ENCODE results near the gene UBN1. TPM values are rescaled to one million over a fixed set of nuclear protein-coding genes. Genes with fewer than 3 reads are reported as not detected.

The UBN1 gene
- total RNA-seq, 3 donors from 2014 or later: 28.8 to 32.8 (median 29.1) TPM

- TF ChIP-seq POLR2A (IDR thresholded peaks at IDR 0.05) (no peak), POLR2AphosphoS5 (IDR thresholded peaks at IDR 0.05) (no peak), CTCF (IDR thresholded peaks at IDR 0.05) (no peak)
- Histone ChIP-seq H3K36me3 (no peaks in the 10 kb centered on the region), H3K27me3 (no peaks in the 10 kb centered on the region), H3K4me3 (no peak overlapping the region), H3K27ac (peak overlapping the region; percentile 81 to 86), H3K4me1 (peaks cover 2 to 14% of the 10 kb centered on the region in 2 donors), H3K9me3 (peaks cover 0 to 7% of the 10 kb centered on the region in 2 donors)
- no peak for DNase-seq (ENCODE audit: low spot score in 2 of 2)
- intact Hi-C loops (cut with DNase I; ENCODE audit: low total_unique reads): no loop called here
Measured at GRCh38 chr16:4923853-4924252, 76.6 kb downstream of the UBN1 start.

DNA sequence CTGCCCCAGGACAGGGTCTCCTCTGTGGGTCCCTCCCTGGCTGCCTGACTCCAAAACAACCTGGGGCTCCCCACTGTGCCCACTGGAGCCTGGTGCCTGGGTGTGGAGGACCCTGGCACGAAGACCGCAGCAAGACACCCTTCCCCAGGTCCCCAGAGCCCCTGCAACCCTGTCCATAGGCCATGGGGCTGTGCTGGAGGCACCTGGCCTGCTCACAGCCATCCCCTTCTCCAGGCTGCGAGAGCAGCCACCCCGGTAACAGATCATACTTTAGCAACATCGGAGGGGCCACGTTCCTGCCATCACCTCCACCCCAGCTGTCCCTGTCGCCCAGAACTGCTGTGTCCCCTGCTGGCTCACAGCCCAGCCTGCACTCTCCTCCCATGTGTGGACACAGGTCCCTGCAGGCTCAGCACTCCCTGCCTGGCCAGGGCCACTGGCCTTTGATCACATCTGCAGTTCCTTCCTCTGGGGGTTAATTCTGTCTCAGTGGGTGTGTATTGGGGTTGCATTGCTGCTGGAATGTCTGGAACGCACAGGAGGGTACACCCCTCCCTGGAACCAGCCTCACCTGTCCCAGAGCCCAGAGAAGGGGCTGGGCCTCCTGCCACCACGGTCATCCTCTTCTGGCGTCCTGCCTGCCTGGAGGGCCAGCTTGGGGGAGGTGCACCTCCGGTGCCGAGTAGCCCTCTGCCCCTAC, 77.5 kb downstream of the UBN1 start:
- peaks cover 0 to 7% of the 10 kb centered on the region in 2 donors for H3K9me3 ChIP-seq

DNA sequence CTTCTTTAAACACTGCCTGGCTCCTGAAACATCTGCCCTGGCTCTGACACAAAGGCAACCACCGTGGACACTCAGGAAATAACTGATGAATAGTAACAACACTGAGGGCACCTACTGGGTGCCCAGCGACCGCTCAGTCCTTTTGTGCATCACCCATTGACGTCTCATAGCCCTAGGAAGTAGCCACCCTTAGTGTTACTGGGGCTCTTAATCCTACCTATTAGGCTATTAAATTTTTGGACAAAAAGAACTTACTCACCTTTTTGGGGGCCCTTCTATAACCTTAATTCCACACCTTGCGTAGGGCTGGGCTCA, 78.0 kb downstream of the UBN1 start:
- H3K9me3 ChIP-seq: peaks cover 0 to 7% of the 10 kb centered on the region in 2 donors
- TF ChIP-seq CTCF (IDR thresholded peaks at IDR 0.05): no peak
- no peak for TF ChIP-seq POLR2AphosphoS5 (IDR thresholded peaks at IDR 0.05)
- no peak for TF ChIP-seq POLR2A (IDR thresholded peaks at IDR 0.05)
- peaks cover 2 to 14% of the 10 kb centered on the region in 2 donors for H3K4me1 ChIP-seq
- H3K27me3 ChIP-seq: no peaks in the 10 kb centered on the region
- peak overlapping the region in 1 of 3 donors; percentile 26 for H3K4me3 ChIP-seq
- DNase-seq (ENCODE audit: low spot score in 2 of 2): no peak
- intact Hi-C loops (cut with DNase I; ENCODE audit: low total_unique reads): no loop called here
- H3K36me3 ChIP-seq: no peaks in the 10 kb centered on the region
- peak overlapping the region; percentile 75 to 86 for H3K27ac ChIP-seq

More for the DNA sequence above, 77.5 kb downstream of the UBN1 start:
- Histone ChIP-seq H3K36me3 (no peaks in the 10 kb centered on the region), H3K27ac (peak overlapping the region; percentile 75 to 86), H3K4me1 (peaks cover 2 to 14% of the 10 kb centered on the region in 2 donors), H3K27me3 (no peaks in the 10 kb centered on the region), H3K4me3 (peak overlapping the region in 1 of 3 donors; percentile 26)
- peak; percentile 63 to 88 for DNase-seq (ENCODE audit: low spot score in 2 of 2)
- TF ChIP-seq CTCF (IDR thresholded peaks at IDR 0.05): no peak
- TF ChIP-seq POLR2AphosphoS5 (IDR thresholded peaks at IDR 0.05): peak in 2 of 3 donors; percentile 27 to 60
- intact Hi-C loops (cut with DNase I; ENCODE audit: low total_unique reads): no loop called here

DNA sequence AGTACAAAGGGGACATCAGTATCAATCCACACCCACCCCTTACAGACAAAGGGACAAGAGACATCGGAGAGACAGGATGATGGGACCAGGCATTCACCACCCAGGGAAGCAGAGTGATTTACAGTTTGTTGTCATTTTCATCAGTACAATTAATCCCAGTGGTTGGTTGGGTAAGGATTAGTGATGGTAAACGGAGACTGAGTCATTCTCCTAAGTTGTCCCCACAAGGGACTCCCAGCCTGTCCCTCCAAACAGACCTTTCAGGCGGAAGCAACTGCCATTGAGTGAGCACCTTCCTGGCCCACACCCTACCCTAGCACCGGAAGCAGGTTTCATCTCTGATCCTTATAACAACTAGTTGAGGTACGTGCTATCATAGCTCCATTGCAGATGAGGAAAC, 78.5 kb downstream of the UBN1 start:
- H3K4me1 ChIP-seq: peaks cover 2 to 14% of the 10 kb centered on the region in 2 donors
- H3K9me3 ChIP-seq: peaks cover 0 to 7% of the 10 kb centered on the region in 2 donors
- intact Hi-C loops (cut with DNase I; ENCODE audit: low total_unique reads): no loop called here
- no peaks in the 10 kb centered on the region for H3K27me3 ChIP-seq
- TF ChIP-seq CTCF (IDR thresholded peaks at IDR 0.05): no peak
- TF ChIP-seq POLR2A (IDR thresholded peaks at IDR 0.05): no peak
- TF ChIP-seq POLR2AphosphoS5 (IDR thresholded peaks at IDR 0.05): no peak
- H3K36me3 ChIP-seq: no peaks in the 10 kb centered on the region
- no peak overlapping the region for H3K4me3 ChIP-seq
- DNase-seq (ENCODE audit: low spot score in 2 of 2): no peak
- H3K27ac ChIP-seq: peak overlapping the region; percentile 75 to 86

- no peak overlapping the region for H3K27ac ChIP-seq
- H3K4me3 ChIP-seq: no peak overlapping the region
- H3K4me1 ChIP-seq: peaks cover 2 to 14% of the 10 kb centered on the region in 2 donors
- intact Hi-C loops (cut with DNase I; ENCODE audit: low total_unique reads): no loop called here
- TF ChIP-seq POLR2A (IDR thresholded peaks at IDR 0.05): no peak
- no peak for TF ChIP-seq CTCF (IDR thresholded peaks at IDR 0.05)
- TF ChIP-seq POLR2AphosphoS5 (IDR thresholded peaks at IDR 0.05): no peak
- DNase-seq (ENCODE audit: low spot score in 2 of 2): no peak
- H3K36me3 ChIP-seq: no peaks in the 10 kb centered on the region
- no peaks in the 10 kb centered on the region for H3K27me3 ChIP-seq
- peaks cover 0 to 7% of the 10 kb centered on the region in 2 donors for H3K9me3 ChIP-seq
Measured at GRCh38 chr16:4926928-4927327, 79.6 kb downstream of the UBN1 start.
